Left renal pelvis (tissue), 4 donors: ENCODE measurements around the gene SYT3. TPM values are rescaled to one million over a fixed set of nuclear protein-coding genes. Genes with fewer than 3 reads are reported as not detected.
"Not testable (repeated sequence)": the region's sequence is repeated elsewhere in the genome, so short reads cannot be mapped to it uniquely, and the experiment has no call there.

Experiments
- DNase-seq, 4 donors: peaks; one replicate each; pipeline ENCODE4 v3.0.0-alpha.2; 2013; ENCODE audit warnings: low read depth in 4 of 4, low spot score in 3 of 4
- polyA plus RNA-seq, 4 donors: library from polyadenylated mRNA; unstranded; fragments of 120-200 nt; gene quantifications; one replicate each; pipeline ENCODE4 v1.2.1, GENCODE V29; 2013; ENCODE audit not compliant: insufficient read length in 4 of 4

Gene SYT3
- polyA plus RNA-seq, 4 donors: 0.25 to 1.7 (median 0.75) TPM

GRCh38 chr19:50604264-50605073, 35.2 kb downstream of the SYT3 start:
- not testable (repeated sequence) for DNase-seq

GRCh38 chr19:50602935-50603334, 36.7 kb downstream of the SYT3 start:
- no peak for DNase-seq

GRCh38 chr19:50602496-50602895, 37.2 kb downstream of the SYT3 start:
- DNase-seq: no peak

- no peak for DNase-seq
Measured at GRCh38 chr19:50602089-50602422, 37.6 kb downstream of the SYT3 start.

- no peak for DNase-seq
Measured at GRCh38 chr19:50601407-50602088, 38.1 kb downstream of the SYT3 start.

- DNase-seq: no peak
Measured at GRCh38 chr19:50599427-50599826, 40.3 kb downstream of the SYT3 start.

- DNase-seq: no peak
Measured at GRCh38 chr19:50590191-50590590, 49.5 kb downstream of the SYT3 start.

GRCh38 chr19:50581795-50582660, 57.7 kb downstream of the SYT3 start:
- DNase-seq: not testable (repeated sequence)

GRCh38 chr19:50580970-50581634, 58.6 kb downstream of the SYT3 start:
- no peak for DNase-seq

GRCh38 chr19:50580240-50580639, 59.4 kb downstream of the SYT3 start:
- no peak for DNase-seq

- not testable (repeated sequence) for DNase-seq
Measured at GRCh38 chr19:50576769-50577168, 62.9 kb downstream of the SYT3 start.

GRCh38 chr19:50573741-50574461, 65.8 kb downstream of the SYT3 start:
- DNase-seq: no peak

Other genes starting within 250 kb of the SYT3 start
- 1 to 10 TPM in 1 of 4 donors, under 1 TPM in 3; 0.53 to 1.1 (median 0.79) TPM for gene SPIB, start 220.9 kb downstream of the SYT3 start, polyA plus RNA-seq
- 1 to 10 TPM in 1 of 4 donors, under 1 TPM in 3; 0.43 to 2.7 (median 0.75) TPM for gene MYBPC2, start 207.0 kb downstream of the SYT3 start, polyA plus RNA-seq
- 100 to 1,000 TPM; 104 to 151 (median 122) TPM for gene EMC10, start 163.4 kb downstream of the SYT3 start, polyA plus RNA-seq
- 10 to 100 TPM in 1 of 4 donors, 1 to 10 TPM in 3; 3.3 to 10.3 (median 6.6) TPM for gene GARIN5A, start 163.0 kb downstream of the SYT3 start, polyA plus RNA-seq
- 10 to 100 TPM in 2 of 4 donors, 1 to 10 TPM in 2; 9.2 to 14.1 (median 10.1) TPM for gene JOSD2, start 128.7 kb downstream of the SYT3 start, polyA plus RNA-seq
- 10 to 100 TPM in 1 of 4 donors, 1 to 10 TPM in 3; 1.3 to 13.9 (median 6.2) TPM for gene ASPDH, start 126.0 kb downstream of the SYT3 start, polyA plus RNA-seq
- gene LRRC4B, start 71.4 kb downstream of the SYT3 start, polyA plus RNA-seq: 10 to 100 TPM; 15.7 to 26.8 (median 20.1) TPM
- gene C19orf81, start 9.6 kb upstream of the SYT3 start, polyA plus RNA-seq: 1 to 10 TPM in 3 of 4 donors, under 1 TPM in 1; 0.48 to 3.2 (median 2.2) TPM
- gene SHANK1, start 79.9 kb upstream of the SYT3 start, polyA plus RNA-seq: 1 to 10 TPM; 4.2 to 6.6 (median 5.7) TPM
- gene CLEC11A, start 83.5 kb upstream of the SYT3 start, polyA plus RNA-seq: 10 to 100 TPM; 23.8 to 56.8 (median 31.4) TPM
- not detected for gene GPR32, start 130.6 kb upstream of the SYT3 start, polyA plus RNA-seq
- gene ACP4, start 150.5 kb upstream of the SYT3 start, polyA plus RNA-seq: under 1 TPM in 2 of 4 donors, not detected in 2; 0.10 to 0.29 TPM
- 1 to 10 TPM; 1.2 to 2.1 (median 1.4) TPM for gene KLK1, start 183.9 kb upstream of the SYT3 start, polyA plus RNA-seq
- not detected for gene KLK15, start 193.7 kb upstream of the SYT3 start, polyA plus RNA-seq
- under 1 TPM in 3 of 4 donors, not detected in 1; 0.47 to 0.88 (median 0.66) TPM for gene KLK3, start 215.0 kb upstream of the SYT3 start, polyA plus RNA-seq
- under 1 TPM in 2 of 4 donors, not detected in 2; 0.26 to 0.38 TPM for gene KLK2, start 233.6 kb upstream of the SYT3 start, polyA plus RNA-seq